Measurements from ENCODE around the gene TRIM27.
"Not testable (repeated sequence)": the region's sequence is repeated elsewhere in the genome, so short reads cannot be mapped to it uniquely, and the experiment has no call there.

The TRIM27 gene

GRCh38 chr6:28896505-28897368 lies 27.0 kb downstream of the TRIM27 start:
- peak; percentile 77 for DNase-seq (ENCODE audit: low spot score)

- peak; percentile 95 for DNase-seq (ENCODE audit: low spot score)
Measured at GRCh38 chr6:28895131-28895812, 28.5 kb downstream of the TRIM27 start.

- DNase-seq (ENCODE audit: low spot score), result no peak
Measured at GRCh38 chr6:28893172-28893799, 30.5 kb downstream of the TRIM27 start.

- no peak for DNase-seq (ENCODE audit: low spot score)
Measured at GRCh38 chr6:28892525-28892924, 31.3 kb downstream of the TRIM27 start.

GRCh38 chr6:28887796-28888496 lies 35.8 kb downstream of the TRIM27 start:
- DNase-seq (ENCODE audit: low spot score), result no peak

GRCh38 chr6:28886079-28886439 lies 37.7 kb downstream of the TRIM27 start:
- no peak for DNase-seq (ENCODE audit: low spot score)

- no peak for DNase-seq (ENCODE audit: low spot score)
Measured at GRCh38 chr6:28884423-28885131, 39.2 kb downstream of the TRIM27 start.

GRCh38 chr6:28880894-28881780 lies 42.6 kb downstream of the TRIM27 start:
- peak; percentile 80 for DNase-seq (ENCODE audit: low spot score)

- DNase-seq (ENCODE audit: low spot score), result no peak
Measured at GRCh38 chr6:28880519-28880893, 43.3 kb downstream of the TRIM27 start.

- DNase-seq (ENCODE audit: low spot score), result no peak
Measured at GRCh38 chr6:28876710-28877109, 47.1 kb downstream of the TRIM27 start.

- DNase-seq (ENCODE audit: low spot score), result no peak
Measured at GRCh38 chr6:28875191-28875747, 48.5 kb downstream of the TRIM27 start.

GRCh38 chr6:28872157-28872817 lies 51.5 kb downstream of the TRIM27 start:
- DNase-seq (ENCODE audit: low spot score), result not testable (repeated sequence)

- no peak for DNase-seq (ENCODE audit: low spot score)
Measured at GRCh38 chr6:28871335-28872156, 52.2 kb downstream of the TRIM27 start.

GRCh38 chr6:28868873-28869272 lies 54.9 kb downstream of the TRIM27 start:
- no peak for DNase-seq (ENCODE audit: low spot score)

- DNase-seq (ENCODE audit: low spot score), result no peak
Measured at GRCh38 chr6:28867086-28867409, 56.7 kb downstream of the TRIM27 start.

- peak; percentile 82 for DNase-seq (ENCODE audit: low spot score)
Measured at GRCh38 chr6:28866205-28867085, 57.3 kb downstream of the TRIM27 start.

- DNase-seq (ENCODE audit: low spot score), result peak; percentile 55
Measured at GRCh38 chr6:28865401-28866204, 58.2 kb downstream of the TRIM27 start.

Measured in kidney tubule cell (primary cell).